Heart left ventricle (tissue), 13 donors: ENCODE results near the gene LRRTM4.

Experiments
- CTCF ChIP-seq, 12 donors: fragments of 200-600 bp; sonication (generic) in 4 of 12; IDR thresholded peaks; one replicate each; pipeline versions ENCODE4 v1.5.0 to v1.8.0; 2018 to 2022; ENCODE audit warnings: antibody characterized with exemption in 12 of 12, mild to moderate bottlenecking in 5 of 12
- POLR2A ChIP-seq, 2 donors: fragments of 450-650 bp; IDR thresholded peaks; one replicate each; pipeline ENCODE4 v1.6.1; 2017; ENCODE audit warnings: antibody characterized with exemption in 2 of 2, mild to moderate bottlenecking in 2 of 2, moderate library complexity in 2 of 2
- donor health status: ischemic (EF 13 %, LVEDD 7.1; RV severe dilation, severe dysfunction).
- donor health status: DM: no; HTN: yes; CAD: no.
- donor health status: DM: no; HTN: no; CAD: no.
- donor health status: ischemic (EF 25% LVEDD 6.9; RV normal size, moderate dysfunction).
- donor health status: ischemic (EF 25% LVEDD 5.7; RV mildly dilated, moderate dysfunction).
- donor health status: ischemic (EF 35%, LVEDD 5.7; RV mildly dilated, moderate dysfunction).
- donor health status: nonischemic (EF 11% LVEDD 7.7; RV severe dilation, severe dysfunction).
- donor health status: DM: yes; HTN: yes; CAD: no.
- donor health status: PGD.
- donor health status: ischemic (EF 29% LVEDD 5.4; RV normal size, mild dysfunction).
- donor health status: nonischemic (EF 23%, LVEDD 6.1; RV moderate dilation, normal function).

- TF ChIP-seq CTCF (IDR thresholded peaks at IDR 0.05) (no peak), POLR2A (IDR thresholded peaks at IDR 0.05) (no peak)
Measured at GRCh38 chr2:76760367-76760704, 761.8 kb downstream of the LRRTM4 start.
